Neutrophil (primary cell): ENCODE results near the gene ZNF268.
"Not testable (repeated sequence)": the region's sequence is repeated elsewhere in the genome, so short reads cannot be mapped to it uniquely, and the experiment has no call there.

Experiments used
- H3K27ac ChIP-seq: fragments of 200-600 bp; sonication (generic); 2 replicates; pipeline ENCODE4 v1.5.1; 2016; ENCODE audit warnings: mild to moderate bottlenecking, moderate library complexity
- H3K27me3 ChIP-seq: fragments of 200-600 bp; sonication (generic); 2 replicates; pipeline ENCODE4 v1.6.0; 2016; ENCODE audit warnings: mild to moderate bottlenecking
- H3K36me3 ChIP-seq: fragments of 200-600 bp; sonication (generic); 2 replicates; pipeline ENCODE4 v1.5.1; 2017
- H3K4me1 ChIP-seq, 2 experiments: fragments of 200-600 bp in 1 of 2; sonication (generic) in 1 of 2; 1 replicate in 1 of 2; 2 replicates in 1 of 2; pipeline versions ENCODE4 v1.5.1 to v1.6.1; 2013 to 2016; ENCODE audit warnings: low read depth in 1 of 2, low read length in 1 of 2, mild to moderate bottlenecking in 1 of 2, moderate library complexity in 1 of 2; ENCODE audit not compliant: control insufficient read depth in 1 of 2, insufficient read depth in 1 of 2
- H3K4me3 ChIP-seq, 2 experiments: fragments of 200-600 bp in 1 of 2; sonication (generic) in 1 of 2; 1 replicate in 1 of 2; 2 replicates in 1 of 2; pipeline ENCODE4 v1.5.1; 2013 to 2016; ENCODE audit warnings: low read depth in 1 of 2, low read length in 1 of 2, mild to moderate bottlenecking in 1 of 2, moderate library complexity in 1 of 2
- H3K9me3 ChIP-seq: fragments of 200-600 bp; sonication (generic); 2 replicates; pipeline ENCODE4 v1.5.1; 2016
- TF ChIP-seq, protein P1 (sequence below): fragments of 200-600 bp; sonication (generic); IDR thresholded peaks from 2 replicates; pipeline ENCODE4 v1.5.1; 2016; ENCODE audit warnings: antibody characterized with exemption

Gene ZNF268

DNA sequence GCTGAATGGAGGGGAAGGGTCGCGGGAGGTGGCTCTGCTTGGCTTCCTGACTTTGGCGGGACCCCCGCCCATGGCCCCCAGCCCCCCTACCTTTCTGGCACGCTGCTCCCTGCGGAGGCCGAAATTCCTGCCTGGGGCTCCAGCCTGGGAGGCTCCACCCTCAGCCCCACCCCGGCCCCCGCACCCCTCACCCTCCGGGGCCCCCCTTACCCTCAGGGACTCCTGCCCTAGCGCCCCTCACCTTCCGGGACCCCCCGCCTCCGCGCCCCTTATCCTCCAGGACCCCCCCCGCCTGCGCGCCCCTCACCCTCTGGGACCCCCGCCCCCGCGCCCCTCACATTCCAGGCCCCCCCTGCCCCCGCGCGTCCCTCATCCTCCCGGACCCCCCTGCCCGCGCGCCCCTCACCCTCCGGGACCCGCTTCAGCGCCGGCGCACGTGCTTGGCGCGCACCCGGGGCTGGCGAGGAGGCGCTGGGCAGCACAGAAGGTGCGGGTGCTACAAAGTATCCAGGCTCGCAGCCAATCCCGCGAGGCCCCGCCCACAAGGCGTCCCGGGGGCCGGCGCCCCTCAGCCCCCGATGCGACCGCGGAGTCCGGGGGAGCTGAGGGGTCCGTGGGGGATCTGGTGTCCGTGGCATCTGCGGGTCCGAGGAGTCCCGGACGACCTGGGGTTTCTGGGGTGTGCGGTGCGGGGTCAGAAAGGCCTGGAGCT is 54.3 kb downstream of the ZNF268 start, which contains the start of gene ANHX:
TSS of gene ANHX (minus strand) at position 477 of the 712 bp plus-strand sequence. CDS start 1,521 bp downstream, outside the sequence.
- peaks cover 16% of the 10 kb centered on the region for H3K9me3 ChIP-seq
- no peaks in the 10 kb centered on the region for H3K36me3 ChIP-seq
- H3K4me1 ChIP-seq: no peaks in the 10 kb centered on the region
- no peak within 1 kb of the TSS for H3K27ac ChIP-seq
- TF ChIP-seq, protein P1, sequence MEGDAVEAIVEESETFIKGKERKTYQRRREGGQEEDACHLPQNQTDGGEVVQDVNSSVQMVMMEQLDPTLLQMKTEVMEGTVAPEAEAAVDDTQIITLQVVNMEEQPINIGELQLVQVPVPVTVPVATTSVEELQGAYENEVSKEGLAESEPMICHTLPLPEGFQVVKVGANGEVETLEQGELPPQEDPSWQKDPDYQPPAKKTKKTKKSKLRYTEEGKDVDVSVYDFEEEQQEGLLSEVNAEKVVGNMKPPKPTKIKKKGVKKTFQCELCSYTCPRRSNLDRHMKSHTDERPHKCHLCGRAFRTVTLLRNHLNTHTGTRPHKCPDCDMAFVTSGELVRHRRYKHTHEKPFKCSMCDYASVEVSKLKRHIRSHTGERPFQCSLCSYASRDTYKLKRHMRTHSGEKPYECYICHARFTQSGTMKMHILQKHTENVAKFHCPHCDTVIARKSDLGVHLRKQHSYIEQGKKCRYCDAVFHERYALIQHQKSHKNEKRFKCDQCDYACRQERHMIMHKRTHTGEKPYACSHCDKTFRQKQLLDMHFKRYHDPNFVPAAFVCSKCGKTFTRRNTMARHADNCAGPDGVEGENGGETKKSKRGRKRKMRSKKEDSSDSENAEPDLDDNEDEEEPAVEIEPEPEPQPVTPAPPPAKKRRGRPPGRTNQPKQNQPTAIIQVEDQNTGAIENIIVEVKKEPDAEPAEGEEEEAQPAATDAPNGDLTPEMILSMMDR: no peak
- H3K4me3 ChIP-seq: no peak within 1 kb of the TSS
- H3K27me3 ChIP-seq: no peaks in the 10 kb centered on the region

DNA sequence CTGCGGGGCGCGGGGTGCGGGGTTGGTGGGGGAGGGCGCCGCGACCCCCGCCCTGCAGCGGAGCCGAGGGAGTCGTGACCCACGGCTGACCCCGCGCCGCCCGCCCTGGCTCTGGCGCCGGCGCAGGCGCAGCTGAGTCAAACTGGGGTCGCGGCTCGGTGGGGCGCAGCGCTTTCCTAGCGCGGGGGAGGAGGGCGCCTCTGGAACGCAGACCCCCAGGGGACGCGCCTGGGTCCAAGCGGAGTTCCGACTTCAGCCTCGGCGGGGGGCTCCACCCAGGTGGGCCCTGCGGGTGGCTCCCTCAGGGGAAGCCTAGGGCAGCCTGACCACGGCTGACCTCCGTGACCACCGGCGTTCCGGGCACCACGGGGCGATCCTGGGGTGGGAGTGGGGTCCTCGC is 54.8 kb downstream of the ZNF268 start:
- H3K4me3 ChIP-seq: no peak overlapping the region
- no peaks in the 10 kb centered on the region for H3K27me3 ChIP-seq
- H3K27ac ChIP-seq: no peak overlapping the region
- TF ChIP-seq, protein P1: no peak
- H3K4me1 ChIP-seq: no peaks in the 10 kb centered on the region
- no peaks in the 10 kb centered on the region for H3K36me3 ChIP-seq
- peaks cover 16% of the 10 kb centered on the region for H3K9me3 ChIP-seq

DNA sequence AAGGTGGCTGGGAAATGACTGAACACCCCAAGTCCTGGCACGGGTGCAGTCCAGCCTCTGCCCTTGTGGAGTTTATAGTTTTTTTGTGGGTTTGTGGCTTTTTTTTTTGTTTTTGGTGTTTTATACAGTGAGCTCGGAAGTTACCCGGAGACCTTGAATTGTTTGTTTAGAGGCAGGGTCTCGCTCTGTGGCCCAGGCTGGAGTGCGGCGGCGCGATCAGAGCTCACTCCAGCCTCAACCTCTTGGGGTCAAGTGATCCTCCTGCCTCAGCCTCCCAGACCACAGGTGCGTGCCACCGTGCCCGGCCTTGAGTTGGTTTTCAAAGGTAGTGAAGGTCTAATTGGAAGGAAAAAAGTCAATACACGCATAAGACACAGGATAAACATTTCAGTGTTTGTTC is 55.3 kb downstream of the ZNF268 start:
- H3K4me1 ChIP-seq: no peaks in the 10 kb centered on the region
- no peaks in the 10 kb centered on the region for H3K27me3 ChIP-seq
- TF ChIP-seq, protein P1: no peak
- no peaks in the 10 kb centered on the region for H3K36me3 ChIP-seq
- no peak overlapping the region for H3K4me3 ChIP-seq
- H3K27ac ChIP-seq: no peak overlapping the region
- H3K9me3 ChIP-seq: peaks cover 16% of the 10 kb centered on the region

DNA sequence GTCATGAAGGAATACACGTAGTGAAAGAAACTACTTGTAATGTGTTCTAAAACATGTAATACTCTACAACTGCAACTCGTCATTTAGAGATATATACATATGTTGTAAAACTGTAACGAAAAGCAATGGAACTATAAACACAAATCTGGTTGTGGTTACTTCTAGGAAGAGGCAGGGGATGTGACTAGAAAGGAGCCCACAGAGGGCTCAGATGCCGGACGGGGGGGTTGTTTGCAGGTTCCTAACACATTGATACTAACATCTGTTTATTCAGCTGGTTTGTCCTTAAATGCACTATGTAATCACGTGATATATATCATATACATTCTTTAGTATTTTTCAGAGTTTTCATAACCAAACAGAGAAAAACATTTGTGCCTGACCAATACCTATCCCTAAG is 70.4 kb downstream of the ZNF268 start:
- no peaks in the 10 kb centered on the region for H3K36me3 ChIP-seq
- no peaks in the 10 kb centered on the region for H3K9me3 ChIP-seq
- TF ChIP-seq, protein P1: no peak
- no peaks in the 10 kb centered on the region for H3K4me1 ChIP-seq
- no peak overlapping the region for H3K27ac ChIP-seq
- no peak overlapping the region for H3K4me3 ChIP-seq
- no peaks in the 10 kb centered on the region for H3K27me3 ChIP-seq

DNA sequence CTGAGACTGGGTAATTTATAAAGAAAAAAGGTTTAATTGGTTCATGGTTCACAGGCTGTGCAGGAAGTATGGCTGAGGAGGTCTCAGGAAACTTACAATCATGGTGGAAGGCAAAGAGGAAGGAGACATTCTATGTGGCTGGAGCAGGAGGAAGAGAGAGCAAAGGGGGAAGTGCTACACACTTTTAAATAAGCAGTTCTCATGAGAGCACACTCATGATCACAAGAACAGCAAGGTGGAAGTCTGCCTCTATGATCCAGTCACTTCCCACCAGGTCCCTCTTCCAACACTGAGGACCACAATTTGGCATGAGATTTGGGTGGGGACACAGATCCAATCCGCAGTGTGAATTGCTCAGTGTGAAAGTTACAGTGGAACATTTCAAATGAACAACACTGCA is 74.5 kb downstream of the ZNF268 start:
- not testable (repeated sequence) for H3K4me1 ChIP-seq, H3K36me3 ChIP-seq, H3K27ac ChIP-seq, H3K9me3 ChIP-seq, H3K4me3 ChIP-seq, H3K27me3 ChIP-seq

DNA sequence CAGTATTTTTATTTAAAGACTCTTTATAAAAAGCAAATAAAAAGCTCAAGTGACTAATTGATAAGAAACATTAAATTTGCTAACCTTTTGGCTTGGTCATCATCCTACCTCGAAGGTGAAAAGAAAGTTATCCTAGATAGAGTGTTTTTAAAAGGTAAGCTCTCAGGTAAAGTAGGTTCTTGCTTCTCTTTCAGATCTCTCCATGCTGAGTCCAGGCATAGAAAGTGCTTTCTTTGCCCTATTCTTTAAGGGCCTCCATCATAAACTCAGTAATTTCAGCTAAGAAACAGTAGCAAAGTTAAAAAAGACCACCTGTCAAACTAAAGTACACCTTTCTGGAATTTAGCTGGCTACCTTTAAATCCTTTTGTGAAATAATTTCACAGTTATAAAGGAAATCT is 75.0 kb downstream of the ZNF268 start:
- Histone ChIP-seq H3K27me3 (no peaks in the 10 kb centered on the region), H3K4me3 (no peak overlapping the region), H3K36me3 (no peaks in the 10 kb centered on the region), H3K9me3 (no peaks in the 10 kb centered on the region), H3K4me1 (no peaks in the 10 kb centered on the region), H3K27ac (no peak overlapping the region)
- TF ChIP-seq, protein P1: no peak
